Stimulated activated CD4-positive, alpha-beta T cell treated with anti-CD3 and anti-CD28 coated beads, Interleukin-15, amount 100 ng/mL, for 1 hour (primary cell): ENCODE data around the gene GDPD5.

Experiments used
- DNase-seq, 2 donors: peaks; one replicate each; pipeline ENCODE4 v3.0.0-alpha.2; 2020; ENCODE audit warnings: low read depth in 1 of 2, low spot score in 1 of 2

GDPD5 gene, protein sequence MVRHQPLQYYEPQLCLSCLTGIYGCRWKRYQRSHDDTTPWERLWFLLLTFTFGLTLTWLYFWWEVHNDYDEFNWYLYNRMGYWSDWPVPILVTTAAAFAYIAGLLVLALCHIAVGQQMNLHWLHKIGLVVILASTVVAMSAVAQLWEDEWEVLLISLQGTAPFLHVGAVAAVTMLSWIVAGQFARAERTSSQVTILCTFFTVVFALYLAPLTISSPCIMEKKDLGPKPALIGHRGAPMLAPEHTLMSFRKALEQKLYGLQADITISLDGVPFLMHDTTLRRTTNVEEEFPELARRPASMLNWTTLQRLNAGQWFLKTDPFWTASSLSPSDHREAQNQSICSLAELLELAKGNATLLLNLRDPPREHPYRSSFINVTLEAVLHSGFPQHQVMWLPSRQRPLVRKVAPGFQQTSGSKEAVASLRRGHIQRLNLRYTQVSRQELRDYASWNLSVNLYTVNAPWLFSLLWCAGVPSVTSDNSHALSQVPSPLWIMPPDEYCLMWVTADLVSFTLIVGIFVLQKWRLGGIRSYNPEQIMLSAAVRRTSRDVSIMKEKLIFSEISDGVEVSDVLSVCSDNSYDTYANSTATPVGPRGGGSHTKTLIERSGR

DNA sequence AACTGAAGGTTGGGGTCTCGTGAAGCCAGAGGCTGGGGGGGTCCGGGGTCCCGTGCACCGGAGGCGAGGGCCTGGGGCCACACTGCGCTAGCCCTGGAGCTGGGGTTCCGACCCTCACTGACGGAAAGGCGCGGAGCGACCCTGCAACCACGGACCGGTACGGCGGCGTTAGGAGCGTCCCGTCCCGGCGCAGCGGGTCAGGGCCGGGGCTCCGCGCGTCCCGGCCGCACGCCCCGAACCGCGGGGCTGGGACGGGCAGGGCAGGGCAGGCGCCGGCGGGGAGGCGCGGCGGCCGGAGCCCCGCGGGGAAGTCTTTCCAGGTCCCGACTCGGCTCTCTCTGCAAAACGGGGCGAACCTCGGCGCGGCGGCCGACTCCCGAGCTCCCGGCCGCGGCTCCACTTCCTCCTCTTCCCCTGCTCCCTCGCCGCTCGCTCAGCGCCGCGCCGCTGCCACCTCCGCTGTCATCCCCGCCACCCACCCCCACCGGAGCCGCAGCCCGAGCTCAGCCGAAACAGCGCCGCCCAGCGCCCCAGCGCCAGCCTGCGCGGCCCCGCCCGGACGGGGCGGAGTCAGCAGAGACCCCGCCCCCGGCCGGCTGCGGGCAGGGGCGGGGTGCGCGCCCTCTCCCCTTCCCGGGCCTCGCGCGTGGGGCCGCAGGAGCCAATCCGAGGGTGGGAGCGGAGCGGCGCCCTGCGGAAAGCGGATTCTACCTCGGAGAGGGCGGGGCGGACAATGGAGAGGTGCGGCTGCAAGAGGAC, at the start of gene GDPD5:
GDPD5 (minus strand) TSS at position 509 of the 759 bp plus-strand sequence. CDS start 48,206 bp downstream, outside the sequence.
- peak; percentile 76 to 79 for DNase-seq

GRCh38 chr11:75574698-75575602, 49.2 kb upstream of the GDPD5 start:
- no peak for DNase-seq

DNA sequence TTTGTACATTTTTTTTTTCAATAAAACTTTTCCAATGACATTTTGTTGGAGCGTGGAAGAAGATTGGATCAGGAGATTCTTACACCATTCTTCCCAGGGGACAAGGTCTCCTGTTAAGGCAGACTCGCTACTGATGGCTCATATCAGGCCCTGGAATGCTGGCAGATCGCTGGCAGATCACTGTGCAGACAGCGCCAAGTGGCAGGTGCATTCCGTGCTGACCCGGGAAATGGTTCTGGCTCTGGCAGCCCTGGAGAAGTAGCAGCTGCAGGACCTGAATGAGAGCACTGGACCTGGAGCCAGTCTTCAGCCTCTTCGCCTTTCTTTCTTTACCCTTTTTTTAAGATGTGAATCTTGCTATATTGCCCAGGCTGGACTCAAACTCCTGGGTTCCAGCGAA, 47.0 kb upstream of the GDPD5 start:
- DNase-seq, result no peak

- no peak for DNase-seq
These were observed 45.9 kb upstream of the GDPD5 start for GRCh38 chr11:75571625-75572024.

- DNase-seq, result no peak
These were observed 44.9 kb upstream of the GDPD5 start for GRCh38 chr11:75570559-75571139.

- no peak for DNase-seq
These were observed 43.0 kb upstream of the GDPD5 start for GRCh38 chr11:75568616-75569219.

GRCh38 chr11:75567971-75568370, 42.2 kb upstream of the GDPD5 start:
- DNase-seq, result no peak

DNA sequence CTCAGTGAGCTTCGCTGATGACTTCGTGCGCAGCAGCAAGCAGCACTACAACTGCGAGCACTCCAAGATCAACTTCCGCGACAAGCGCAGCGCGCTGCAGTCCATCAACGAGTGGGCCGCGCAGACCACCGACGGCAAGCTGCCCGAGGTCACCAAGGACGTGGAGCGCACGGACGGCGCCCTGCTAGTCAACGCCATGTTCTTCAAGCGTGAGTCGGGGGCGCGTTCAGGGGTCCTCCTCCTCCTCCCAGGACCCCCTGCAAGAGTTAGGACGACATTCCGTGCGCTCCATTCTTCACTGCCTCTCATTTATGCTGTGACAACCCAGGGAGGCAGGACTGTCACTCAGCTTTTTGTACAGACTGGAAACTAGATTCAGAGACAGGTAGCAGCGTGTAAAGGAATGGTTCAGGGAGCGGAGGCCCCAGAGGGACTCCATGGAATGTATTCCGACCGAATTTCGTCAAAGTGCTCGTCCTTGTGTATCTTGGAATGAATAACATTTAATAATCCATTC, 41.1 kb upstream of the GDPD5 start:
- DNase-seq, result no peak

GRCh38 chr11:75565916-75566762, 40.4 kb upstream of the GDPD5 start:
- no peak for DNase-seq

GRCh38 chr11:75565221-75565814, 39.6 kb upstream of the GDPD5 start:
- DNase-seq, result no peak

DNA sequence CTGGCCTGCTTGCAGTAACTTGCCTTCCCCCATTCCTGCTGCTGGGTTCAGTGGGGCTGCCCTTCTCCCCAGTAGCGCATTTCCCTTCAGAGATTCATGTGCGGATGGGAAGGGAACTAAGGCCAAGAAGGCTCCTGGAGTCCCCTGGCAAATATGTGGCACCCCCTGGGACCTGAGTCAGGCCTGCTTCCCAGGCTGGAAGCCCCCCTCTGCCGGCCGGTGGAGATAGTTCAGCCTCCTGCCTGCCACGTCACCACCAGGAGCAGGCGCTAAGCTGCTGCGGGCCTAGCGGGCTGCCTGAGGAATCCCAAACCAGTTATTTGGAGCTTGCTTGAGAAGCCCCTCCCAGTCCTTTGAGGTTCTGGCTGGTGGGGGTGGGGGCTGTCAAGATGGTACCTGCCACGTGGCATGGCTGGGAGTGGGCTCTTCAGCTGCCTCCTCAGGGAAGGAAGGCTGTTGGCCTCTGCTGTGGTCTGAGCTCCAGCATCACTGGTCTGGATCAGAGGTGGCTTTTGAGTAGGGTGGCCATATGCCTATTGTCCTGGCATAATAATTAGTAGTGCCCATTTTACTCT, 38.3 kb upstream of the GDPD5 start:
- DNase-seq, result no peak

- no peak for DNase-seq
These were observed 37.8 kb upstream of the GDPD5 start for GRCh38 chr11:75563501-75563977.

GRCh38 chr11:75562836-75563484, 37.2 kb upstream of the GDPD5 start:
- DNase-seq, result no peak

- peak; percentile 26 to 47 for DNase-seq
These were observed 36.5 kb upstream of the GDPD5 start, which contains the start of gene SERPINH1 for GRCh38 chr11:75562048-75562835. Gene SERPINH1, plus strand, starts transcription at chr11:75562253. Its CDS starts 4,097 bp downstream, at chr11:75566350.

- no peak for DNase-seq
These were observed 35.8 kb upstream of the GDPD5 start for GRCh38 chr11:75561426-75562047.

- DNase-seq, result no peak
These were observed 34.9 kb upstream of the GDPD5 start for GRCh38 chr11:75560644-75561043.
